GM12878 (cell line): Measurements from ENCODE around the gene ANXA11. TPM values are rescaled to one million over a fixed set of nuclear protein-coding genes. Genes with fewer than 3 reads are reported as not detected.

Source experiments
- ATAC-seq: fragments of 200-7000 bp; cut with Tn5 transposase; 3 replicates; pipeline ENCODE4 v1.9.1; 2020; ENCODE audit warnings: mild to moderate bottlenecking, moderate library complexity
- BruUV-seq: library from RNA; stranded (reverse); fragments of 400-500 nt; replicated peaks from 2 replicates; lab custom pipeline; 2021; lab: Mats Ljungman, UMichigan
- CTCF ChIA-PET: fragments of 300-600 bp; sonication (Branson Sonifier 250); formaldehyde crosslinking; extraction: SDS; loops from one replicate; lab custom pipeline; 2021; ENCODE audit warnings: inconsistent platforms; lab: Yijun Ruan, JAX
- POLR2A ChIA-PET: fragments of 350-600 bp; formaldehyde crosslinking; extraction: SDS; loops from one replicate; lab custom pipeline; 2021; ENCODE audit warnings: inconsistent platforms; lab: Charles Lee
- RAD21 ChIA-PET: fragments of 300-600 bp; sonication (Branson Sonifier 250); formaldehyde crosslinking; loops from one replicate; lab custom pipeline; 2023; ENCODE audit warnings: antibody characterized with exemption; ENCODE audit not compliant: unreplicated experiment; lab: Charles Lee
- SMC1A ChIA-PET: fragments of 300-600 bp; sonication (Branson Sonifier 250); formaldehyde crosslinking; loops from one replicate; lab custom pipeline; 2023; ENCODE audit not compliant: unreplicated experiment, uncharacterized antibody; lab: Charles Lee
- DNase-seq: peaks from one replicate; pipeline ENCODE4 v3.0.0-alpha.2; 2011; ENCODE audit warnings: low read depth, low spot score
- FAIRE-seq: peaks from 3 replicates; lab custom pipeline; 2011; peaks lifted over from hg19 to GRCh38; lab: Jason Lieb, UNC
- H2AFZ ChIP-seq: 2 replicates; pipeline ENCODE4 v1.6.0; 2011; ENCODE audit warnings: low read depth, low read length, control low read depth; ENCODE audit not compliant: control insufficient read depth
- H3K27ac ChIP-seq: 2 replicates; pipeline ENCODE4 v1.5.1; 2011; ENCODE audit warnings: control low read depth; ENCODE audit not compliant: control insufficient read depth, insufficient read depth
- H3K27me3 ChIP-seq, 2 experiments: replicated peaks in 1 of 2; 2 replicates each; pipeline versions ENCODE4 v1.6.0 to v1.6.1; 2011; ENCODE audit warnings: low read length in 1 of 2; ENCODE audit not compliant: control insufficient read depth in 2 of 2, insufficient read depth in 2 of 2
- H3K36me3 ChIP-seq, 2 experiments: 2 replicates each; pipeline ENCODE4 v1.5.1; 2011; ENCODE audit warnings: low read length in 1 of 2; ENCODE audit not compliant: control insufficient read depth in 2 of 2, insufficient read depth in 2 of 2
- H3K4me1 ChIP-seq: 2 replicates; pipeline ENCODE4 v1.6.1; 2011; ENCODE audit warnings: mild to moderate bottlenecking, low read length, moderate library complexity, mixed read lengths; ENCODE audit not compliant: control insufficient read depth, insufficient read depth
- H3K4me2 ChIP-seq: 2 replicates; pipeline ENCODE4 v1.6.0; 2011; ENCODE audit warnings: control low read depth; ENCODE audit not compliant: control insufficient read depth, insufficient read depth
- H3K4me3 ChIP-seq: fragments of 200-600 bp; sonication (generic); 2 replicates; pipeline ENCODE4 v1.5.1; 2016
- H3K79me2 ChIP-seq: 2 replicates; pipeline ENCODE4 v1.6.0; 2011; ENCODE audit warnings: low read length; ENCODE audit not compliant: control insufficient read depth, insufficient read depth
- H3K9ac ChIP-seq: 2 replicates; pipeline ENCODE4 v1.8.0; 2011; ENCODE audit warnings: low read length, control low read depth, mixed read lengths; ENCODE audit not compliant: control insufficient read depth, insufficient read depth
- H3K9me3 ChIP-seq: replicated peaks from 3 replicates; pipeline ENCODE4 v1.5.1; 2011; ENCODE audit warnings: mild to moderate bottlenecking, low read length; ENCODE audit not compliant: control insufficient read depth, insufficient read depth
- H4K20me1 ChIP-seq: 2 replicates; pipeline ENCODE4 v1.6.0; 2011; ENCODE audit not compliant: control insufficient read depth, insufficient read depth
- BMI1 ChIP-seq: fragments of 450-650 bp; IDR thresholded peaks from 2 replicates; pipeline ENCODE4 v1.6.1; 2016; ENCODE audit warnings: mild to moderate bottlenecking, moderate library complexity, borderline replicate concordance
- CBX3 ChIP-seq: fragments of 200-600 bp; sonication (generic); IDR thresholded peaks from 2 replicates; pipeline ENCODE4 v1.6.1; 2016; ENCODE audit warnings: low read depth, borderline replicate concordance
- EP300 ChIP-seq, 2 experiments: fragments of 150-350 bp in 1 of 2; IDR thresholded peaks; 2 replicates each; pipeline ENCODE4 v1.6.1; 2011 to 2012; ENCODE audit warnings: low read depth in 2 of 2, low read length in 2 of 2, borderline replicate concordance in 1 of 2, improper control_type of control experiment in 1 of 2, inconsistent platforms in 1 of 2; ENCODE audit not compliant: control insufficient read depth in 1 of 2
- ETV6 ChIP-seq, 2 experiments: fragments of 450-650 bp in 1 of 2; IDR thresholded peaks in 1 of 2; conservative IDR thresholded peaks in 1 of 2; 2 replicates each; pipeline ENCODE4 v1.6.1; 2014; ENCODE audit warnings: antibody characterized with exemption in 1 of 2, borderline replicate concordance in 1 of 2, low read depth in 1 of 2, mild to moderate bottlenecking in 1 of 2, moderate library complexity in 1 of 2
- FOXK2 ChIP-seq: fragments of 450-650 bp; IDR thresholded peaks from 2 replicates; pipeline ENCODE4 v1.6.1; 2017; ENCODE audit warnings: mild to moderate bottlenecking, moderate library complexity
- GATAD2B ChIP-seq: fragments of 450-650 bp; conservative IDR thresholded peaks from 2 replicates; pipeline ENCODE4 v1.6.1; 2017; ENCODE audit warnings: low read depth, mild to moderate bottlenecking, moderate library complexity
- LARP7 ChIP-seq: fragments of 450-650 bp; IDR thresholded peaks from 2 replicates; pipeline ENCODE4 v1.6.1; 2017; ENCODE audit warnings: mild to moderate bottlenecking
- NR2F1 ChIP-seq: fragments of 450-650 bp; conservative IDR thresholded peaks from 2 replicates; pipeline ENCODE4 v1.6.1; 2017; ENCODE audit warnings: mild to moderate bottlenecking
- PAX5 ChIP-seq: IDR thresholded peaks from 2 replicates; pipeline ENCODE4 v1.6.1; 2011; ENCODE audit warnings: low read depth, low read length, borderline replicate concordance
- PBX3 ChIP-seq: IDR thresholded peaks from 2 replicates; pipeline ENCODE4 v1.6.1; 2011; ENCODE audit warnings: mild to moderate bottlenecking, low read depth, low read length, moderate library complexity; ENCODE audit not compliant: insufficient replicate concordance
- SMARCA5 ChIP-seq: fragments of 450-650 bp; IDR thresholded peaks from 2 replicates; pipeline ENCODE4 v1.6.1; 2017; ENCODE audit warnings: mild to moderate bottlenecking
- SPI1 ChIP-seq: IDR thresholded peaks from 2 replicates; pipeline ENCODE4 v1.6.1; 2011; ENCODE audit warnings: low read depth, mild to moderate bottlenecking, low read length, moderate library complexity, borderline replicate concordance; ENCODE audit not compliant: insufficient read depth
- WGBS: methylation state at CpG from one replicate; pipeline ENCODE4 v1.1.6; 2016; ENCODE audit warnings: low lambda C conversion rate; ENCODE audit not compliant: insufficient replicate concordance, insufficient coverage; ENCODE audit errors: missing lambda C conversion rate; 5-methylcytosine and 5-hydroxymethylcytosine counted together
- in situ Hi-C: fragments of 300-500 bp; cut with MboI; formaldehyde crosslinking; loops from 9 replicates; pipeline ENCODE4 v1.14.3; 2018; ENCODE audit warnings: mixed read lengths
- intact Hi-C: fragments of 100-400 bp; cut with micrococcal nuclease; formaldehyde crosslinking; loops from one replicate; pipeline ENCODE4 v1.14.2; 2022; ENCODE audit not compliant: unreplicated experiment
- polyA plus RNA-seq, 11 experiments: library from polyadenylated mRNA; depleted of rRNA in 4 of 11; unstranded in 6 of 11; stranded (reverse) in 5 of 11; fragments of >200 nt; fragmentation: Nextera tagmentation in 4 of 11; fragmentation: Illumina TruSeq in 1 of 11; extraction: Ambion mirVana in 4 of 11; extraction: Trizol in 1 of 11; gene quantifications; 1 replicate in 1 of 11; 2 replicates in 10 of 11; pipeline versions ENCODE4 v1.2.1 to v1.2.3, GENCODE V29; 2011 to 2016; ENCODE audit warnings: inconsistent platforms in 2 of 11, missing spikeins in 2 of 11, low read depth in 1 of 11
- total RNA-seq, 4 experiments: library from RNA; depleted of rRNA in 3 of 4; stranded (reverse); fragments of >200 nt in 3 of 4; fragmentation: Illumina TruSeq in 1 of 4; extraction: Trizol in 1 of 4; gene quantifications; 2 replicates each; pipeline versions ENCODE4 v1.2.1 to v1.2.3, GENCODE V29; 2013 to 2021
- TF ChIP-seq, protein P1 (sequence below): IDR thresholded peaks from 2 replicates; pipeline ENCODE4 v1.6.1; 2012; ENCODE audit warnings: improper control_type of control experiment, low read depth, low read length; ENCODE audit not compliant: insufficient replicate concordance

The ANXA11 gene
- total and polyA plus RNA-seq, 10 of the 15 experiments (the other 5 are each of a cell fraction or from before 2014, with no cell fraction given) = 25.0 to 129 (median 72.2) TPM

DNA sequence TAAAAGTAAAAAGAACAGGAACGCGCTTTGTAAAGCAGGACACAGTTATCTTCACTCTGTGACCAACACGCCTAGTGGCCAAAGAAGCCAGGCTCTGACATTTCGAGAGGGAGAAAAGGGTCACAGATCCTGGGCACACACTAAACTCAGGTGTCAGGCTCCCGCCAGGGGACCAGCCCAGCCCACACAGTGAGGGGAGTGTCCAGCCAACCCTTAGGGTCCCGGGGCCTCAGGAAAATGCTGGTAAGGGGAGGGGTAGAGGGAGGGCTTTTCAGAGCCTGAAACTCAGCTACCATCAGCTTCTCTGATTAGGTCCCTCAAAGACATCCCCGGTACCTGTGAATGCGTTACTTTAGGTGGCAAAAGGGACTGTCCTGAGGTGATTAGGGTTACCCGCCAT, 16.6 kb downstream of the ANXA11 start:
- H3K79me2 ChIP-seq = peaks cover 50% of the 10 kb centered on the region
- peak overlapping the region; percentile 22 for H3K27ac ChIP-seq
- ChIA-PET POLR2A (interaction anchor here (1.6 to 1.7 kb wide), 4 partner anchors 8 to 17 kb away, joined by 4 to 18 read pairs (median 11); partner anchors contain the start of gene ANXA11), RAD21 (interaction anchor here (2.0 to 2.8 kb wide), 3 partner anchors 8 to 34 kb away, joined by 7 to 59 read pairs (median 30); partner anchors contain the start of gene ANXA11), CTCF (interaction anchor here (0.9 to 2.5 kb wide), 4 partner anchors 14 to 45 kb away, joined by 4 to 23 read pairs (median 10); no protein-coding TSS in a partner anchor), SMC1A (interaction anchor here (0.8 to 1.8 kb wide), 8 partner anchors 8 to 38 kb away, joined by 3 to 29 read pairs (median 4); no protein-coding TSS in a partner anchor)
- H3K4me3 ChIP-seq = no peak overlapping the region
- no peak overlapping the region for H2AFZ ChIP-seq
- peaks cover 22% of the 10 kb centered on the region for H3K4me1 ChIP-seq
- peaks cover 4% of the 10 kb centered on the region for H3K9me3 ChIP-seq
- intact Hi-C loops (no loop called here), in situ Hi-C loops (no loop called here)
- no TSS peak for BruUV-seq
- DNase-seq = no peak
- H3K27me3 ChIP-seq = no peaks in the 10 kb centered on the region
- TF ChIP-seq BMI1 (no peak), SMARCA5 (no peak), PAX5 (no peak), ETV6 (conservative IDR thresholded peaks at IDR 0.05 in 1 of 2, IDR thresholded peaks at IDR 0.05 in 1 of 2; ENCODE audit: borderline replicate concordance in 1 of 2, low read depth in 1 of 2) (no peak), GATAD2B (no peak), EP300 (IDR thresholded peaks at IDR 0.05; ENCODE audit: borderline replicate concordance in 1 of 2, control insufficient read depth in 1 of 2, low read depth in 2 of 2, low read length in 2 of 2) (no peak), NR2F1 (no peak), FOXK2 (no peak), PBX3 (no peak), CBX3 (no peak), LARP7 (no peak), SPI1 (no peak)
- TF ChIP-seq, protein P1, sequence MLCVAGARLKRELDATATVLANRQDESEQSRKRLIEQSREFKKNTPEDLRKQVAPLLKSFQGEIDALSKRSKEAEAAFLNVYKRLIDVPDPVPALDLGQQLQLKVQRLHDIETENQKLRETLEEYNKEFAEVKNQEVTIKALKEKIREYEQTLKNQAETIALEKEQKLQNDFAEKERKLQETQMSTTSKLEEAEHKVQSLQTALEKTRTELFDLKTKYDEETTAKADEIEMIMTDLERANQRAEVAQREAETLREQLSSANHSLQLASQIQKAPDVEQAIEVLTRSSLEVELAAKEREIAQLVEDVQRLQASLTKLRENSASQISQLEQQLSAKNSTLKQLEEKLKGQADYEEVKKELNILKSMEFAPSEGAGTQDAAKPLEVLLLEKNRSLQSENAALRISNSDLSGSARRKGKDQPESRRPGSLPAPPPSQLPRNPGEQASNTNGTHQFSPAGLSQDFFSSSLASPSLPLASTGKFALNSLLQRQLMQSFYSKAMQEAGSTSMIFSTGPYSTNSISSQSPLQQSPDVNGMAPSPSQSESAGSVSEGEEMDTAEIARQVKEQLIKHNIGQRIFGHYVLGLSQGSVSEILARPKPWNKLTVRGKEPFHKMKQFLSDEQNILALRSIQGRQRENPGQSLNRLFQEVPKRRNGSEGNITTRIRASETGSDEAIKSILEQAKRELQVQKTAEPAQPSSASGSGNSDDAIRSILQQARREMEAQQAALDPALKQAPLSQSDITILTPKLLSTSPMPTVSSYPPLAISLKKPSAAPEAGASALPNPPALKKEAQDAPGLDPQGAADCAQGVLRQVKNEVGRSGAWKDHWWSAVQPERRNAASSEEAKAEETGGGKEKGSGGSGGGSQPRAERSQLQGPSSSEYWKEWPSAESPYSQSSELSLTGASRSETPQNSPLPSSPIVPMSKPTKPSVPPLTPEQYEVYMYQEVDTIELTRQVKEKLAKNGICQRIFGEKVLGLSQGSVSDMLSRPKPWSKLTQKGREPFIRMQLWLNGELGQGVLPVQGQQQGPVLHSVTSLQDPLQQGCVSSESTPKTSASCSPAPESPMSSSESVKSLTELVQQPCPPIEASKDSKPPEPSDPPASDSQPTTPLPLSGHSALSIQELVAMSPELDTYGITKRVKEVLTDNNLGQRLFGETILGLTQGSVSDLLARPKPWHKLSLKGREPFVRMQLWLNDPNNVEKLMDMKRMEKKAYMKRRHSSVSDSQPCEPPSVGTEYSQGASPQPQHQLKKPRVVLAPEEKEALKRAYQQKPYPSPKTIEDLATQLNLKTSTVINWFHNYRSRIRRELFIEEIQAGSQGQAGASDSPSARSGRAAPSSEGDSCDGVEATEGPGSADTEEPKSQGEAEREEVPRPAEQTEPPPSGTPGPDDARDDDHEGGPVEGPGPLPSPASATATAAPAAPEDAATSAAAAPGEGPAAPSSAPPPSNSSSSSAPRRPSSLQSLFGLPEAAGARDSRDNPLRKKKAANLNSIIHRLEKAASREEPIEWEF = no peak
- peak overlapping the region; percentile 28; the same call in 1 of the 2 replicates for H3K4me2 ChIP-seq
- no peak for ATAC-seq
- peaks cover 0 to 5% of the 10 kb centered on the region in 2 experiments; a peak in 2 of 4 replicates for H3K36me3 ChIP-seq
- 91% methylated on average over 9 of the region's 9 CpGs for WGBS
- H4K20me1 ChIP-seq = no peaks in the 10 kb centered on the region
- H3K9ac ChIP-seq = 0 out of 2 replicates have a peak overlapping the region, but pooled peaks have one; percentile 9
- no peak for FAIRE-seq
